HepG2 (cell line): ENCODE measurements around the gene PIM3. TPM values are rescaled to one million over a fixed set of nuclear protein-coding genes. Genes with fewer than 3 reads are reported as not detected.

Source experiments
- AGO2 ChIP-seq: fragments of 200-400 bp; formaldehyde crosslinking; optimal IDR thresholded peaks from 2 replicates; pipeline ENCODE3; 2017; ENCODE audit warnings: mild to moderate bottlenecking, low read depth, low read length, moderate library complexity
- SRSF1 ChIP-seq: fragments of 200-400 bp; formaldehyde crosslinking; optimal IDR thresholded peaks from 2 replicates; pipeline ENCODE3; 2017; ENCODE audit warnings: mild to moderate bottlenecking, low read depth, low read length, moderate library complexity
- ZFY ChIP-seq: sonication (generic); formaldehyde crosslinking; IDR thresholded peaks from 2 replicates; pipeline ENCODE4 v1.4.0; 2020; ENCODE audit warnings: missing genetic modification reagents
- ZNF280B ChIP-seq: sonication (generic); formaldehyde crosslinking; IDR thresholded peaks from 2 replicates; pipeline ENCODE4 v1.5.0; 2020; ENCODE audit warnings: missing genetic modification reagents, mild to moderate bottlenecking, borderline replicate concordance
- ZNF318 ChIP-seq: sonication (generic); formaldehyde crosslinking; IDR thresholded peaks from 2 replicates; pipeline ENCODE4 v1.4.0; 2020; ENCODE audit warnings: mild to moderate bottlenecking, missing genetic modification reagents
- polyA plus RNA-seq, 8 experiments: library from polyadenylated mRNA; depleted of rRNA in 3 of 8; stranded (reverse) in 7 of 8; unstranded in 1 of 8; fragments of >200 nt; fragmentation: Illumina TruSeq in 4 of 8; extraction: Trizol in 4 of 8; gene quantifications; 2 replicates each; pipeline versions ENCODE4 v1.2.1 to v1.2.3, GENCODE V29; 2011 to 2016; ENCODE audit warnings: low read depth in 4 of 8, missing spikeins in 1 of 8, mixed read lengths in 1 of 8; ENCODE audit not compliant: insufficient read depth in 1 of 8
- total RNA-seq, 5 experiments: library from RNA; depleted of rRNA; stranded (reverse); fragments of >200 nt; fragmentation: Illumina TruSeq; extraction: Trizol; gene quantifications; 2 replicates each; pipeline ENCODE4 v1.2.3, GENCODE V29; 2016; ENCODE audit warnings: low read depth in 1 of 5

PIM3 gene
- total and polyA plus RNA-seq, 2 of the 13 experiments (the other 11 are each of a cell fraction or from before 2014, with no cell fraction given): 21.6 to 31.2 TPM

GRCh38 chr22:49957826-49958365 lies 2.7 kb upstream of the PIM3 start (continued):
- TF ChIP-seq ZNF280B (CRISPR knock-in tag) (no peak), ZNF318 (no peak), SRSF1 (no peak), AGO2 (peak; percentile 19), ZFY (0 out of 2 replicates have a peak, but pooled peaks have one; percentile 19)
- TF ChIP-seq, all 625 proteins: peak for 3
